ENCODE data around the gene EPHB1. TPM values are rescaled to one million over a fixed set of nuclear protein-coding genes. Genes with fewer than 3 reads are reported as not detected.

EPHB1 gene
- polyA plus RNA-seq, 1 of the 3 experiments (the other 2 are of a cell fraction): 1.2 TPM

DNA sequence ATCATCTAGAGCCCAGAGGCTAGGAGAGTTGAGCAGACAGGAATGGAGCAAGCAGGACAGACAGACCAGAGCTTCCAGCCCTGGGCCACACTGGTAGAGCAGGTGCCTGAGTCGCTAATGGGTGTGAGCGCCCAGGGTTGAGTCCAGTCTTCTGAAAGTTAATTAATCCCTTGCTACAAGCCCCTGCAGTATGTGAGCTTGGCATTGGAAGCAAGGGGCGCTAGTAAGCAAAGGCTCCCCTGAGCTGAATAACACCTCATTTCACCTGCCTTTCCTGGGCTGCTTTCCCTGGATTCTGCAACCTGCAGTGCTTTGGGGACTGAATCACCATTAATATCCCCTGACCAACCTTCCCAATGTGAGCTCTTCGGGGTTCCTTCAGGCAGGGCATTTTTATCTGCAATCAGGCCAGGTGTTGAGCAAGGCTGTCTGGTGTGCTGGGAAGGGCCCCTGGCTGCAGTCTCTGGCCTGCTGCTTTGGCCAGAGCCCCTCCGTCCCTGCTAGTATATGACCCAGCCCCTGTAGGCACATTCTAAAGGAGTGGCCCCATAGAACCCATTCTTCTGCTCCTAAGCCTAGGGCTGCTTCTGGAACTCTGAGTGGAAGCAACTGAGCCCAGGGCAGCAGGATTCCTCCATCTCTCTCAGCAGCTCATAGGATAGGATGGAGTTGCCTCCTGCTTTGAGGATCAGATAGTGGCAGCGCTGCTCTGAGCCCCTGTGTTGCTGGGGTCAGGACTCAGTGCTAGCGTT lies 45.1 kb upstream of the EPHB1 start (continued):
- TF ChIP-seq FOXJ3 (CRISPR knock-in tag; IDR thresholded peaks at IDR 0.05) (no peak), ELF1 (IDR thresholded peaks at IDR 0.05) (no peak), JUND (IDR thresholded peaks at IDR 0.05) (no peak), FOSL2 (IDR thresholded peaks at IDR 0.05; ENCODE audit: borderline replicate concordance, low read depth) (no peak)

DNA sequence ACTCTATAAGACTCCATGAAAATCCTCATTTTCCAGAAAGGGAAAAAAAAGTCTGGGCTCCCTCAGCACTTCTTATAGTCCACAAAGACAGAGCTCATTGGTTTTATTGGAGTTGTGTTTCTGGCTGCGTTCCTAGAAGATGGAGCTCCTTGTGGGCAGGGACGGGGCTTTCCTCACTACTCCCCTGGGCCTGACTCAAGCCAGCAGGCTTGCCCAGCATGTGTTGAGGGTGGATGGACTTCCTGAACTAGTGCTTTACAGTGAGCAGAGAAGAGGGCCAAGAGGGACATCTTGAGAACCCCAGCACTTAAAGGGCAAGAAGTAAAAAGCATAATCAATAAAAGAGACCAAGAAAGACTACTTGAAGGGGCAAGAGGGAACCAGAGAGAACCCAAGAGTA lies 43.2 kb upstream of the EPHB1 start:
- no peaks in the 10 kb centered on the region for H3K36me3 ChIP-seq (replicated peaks in 1 of 2; ENCODE audit: control insufficient read depth in 1 of 2, insufficient read depth in 2 of 2, low read length in 1 of 2)
- POLR2A ChIA-PET: no interaction called here
- 69% methylated on average over 2 of the region's 2 CpGs for WGBS (ENCODE audit: low lambda C conversion rate)
- H3K4me2 ChIP-seq: no peak overlapping the region
- no peak overlapping the region for H3K27ac ChIP-seq (ENCODE audit: low read depth in 2 of 2, low read length in 1 of 2)
- H4K20me1 ChIP-seq (ENCODE audit: insufficient read depth): no peaks in the 10 kb centered on the region
- H3K27me3 ChIP-seq (ENCODE audit: insufficient read depth): no peaks in the 10 kb centered on the region
- no peak overlapping the region for H2AFZ ChIP-seq (ENCODE audit: low read depth)
- H3K9ac ChIP-seq: no peak overlapping the region
- H3K9me3 ChIP-seq: no peaks in the 10 kb centered on the region
- peaks cover 0 to 16% of the 10 kb centered on the region in 2 experiments; a peak in 2 of 4 replicates for H3K4me1 ChIP-seq (ENCODE audit: control insufficient read depth in 1 of 2, insufficient read depth in 2 of 2, low read depth in 1 of 2, low read length in 1 of 2)
- no peak for DNase-seq
- CTCF ChIA-PET: interaction anchor here (1.3 kb wide), 1 partner anchor 151 kb away, joined by 4 read pairs; no protein-coding TSS in a partner anchor
- no peaks in the 10 kb centered on the region for H3K79me2 ChIP-seq (ENCODE audit: insufficient read depth)
- no peaks in the 10 kb centered on the region for H3F3A ChIP-seq (replicated peaks; ENCODE audit: insufficient read depth)
- H3K9me2 ChIP-seq: no peaks in the 10 kb centered on the region
- TF ChIP-seq RXRA (IDR thresholded peaks at IDR 0.05; ENCODE audit: borderline replicate concordance, low read depth) (no peak), RCOR1 (IDR thresholded peaks at IDR 0.05; ENCODE audit: low read length) (no peak), POLR2AphosphoS5 (IDR thresholded peaks at IDR 0.05; ENCODE audit: low read depth, low read length) (no peak), MAX (IDR thresholded peaks at IDR 0.05; ENCODE audit: low read depth) (no peak), MXI1 (IDR thresholded peaks at IDR 0.05; ENCODE audit: low read depth, low read length) (no peak), GATA2 (CRISPR knock-in tag; IDR thresholded peaks at IDR 0.05) (no peak), CTCF (IDR thresholded peaks at IDR 0.05) (no peak), GABPA (IDR thresholded peaks at IDR 0.05; ENCODE audit: low read depth) (no peak)
- TF ChIP-seq, protein P1, sequence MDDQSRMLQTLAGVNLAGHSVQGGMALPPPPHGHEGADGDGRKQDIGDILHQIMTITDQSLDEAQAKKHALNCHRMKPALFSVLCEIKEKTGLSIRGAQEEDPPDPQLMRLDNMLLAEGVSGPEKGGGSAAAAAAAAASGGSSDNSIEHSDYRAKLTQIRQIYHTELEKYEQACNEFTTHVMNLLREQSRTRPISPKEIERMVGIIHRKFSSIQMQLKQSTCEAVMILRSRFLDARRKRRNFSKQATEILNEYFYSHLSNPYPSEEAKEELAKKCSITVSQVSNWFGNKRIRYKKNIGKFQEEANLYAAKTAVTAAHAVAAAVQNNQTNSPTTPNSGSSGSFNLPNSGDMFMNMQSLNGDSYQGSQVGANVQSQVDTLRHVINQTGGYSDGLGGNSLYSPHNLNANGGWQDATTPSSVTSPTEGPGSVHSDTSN (IDR thresholded peaks at IDR 0.05): no peak
- TF ChIP-seq, protein P2, sequence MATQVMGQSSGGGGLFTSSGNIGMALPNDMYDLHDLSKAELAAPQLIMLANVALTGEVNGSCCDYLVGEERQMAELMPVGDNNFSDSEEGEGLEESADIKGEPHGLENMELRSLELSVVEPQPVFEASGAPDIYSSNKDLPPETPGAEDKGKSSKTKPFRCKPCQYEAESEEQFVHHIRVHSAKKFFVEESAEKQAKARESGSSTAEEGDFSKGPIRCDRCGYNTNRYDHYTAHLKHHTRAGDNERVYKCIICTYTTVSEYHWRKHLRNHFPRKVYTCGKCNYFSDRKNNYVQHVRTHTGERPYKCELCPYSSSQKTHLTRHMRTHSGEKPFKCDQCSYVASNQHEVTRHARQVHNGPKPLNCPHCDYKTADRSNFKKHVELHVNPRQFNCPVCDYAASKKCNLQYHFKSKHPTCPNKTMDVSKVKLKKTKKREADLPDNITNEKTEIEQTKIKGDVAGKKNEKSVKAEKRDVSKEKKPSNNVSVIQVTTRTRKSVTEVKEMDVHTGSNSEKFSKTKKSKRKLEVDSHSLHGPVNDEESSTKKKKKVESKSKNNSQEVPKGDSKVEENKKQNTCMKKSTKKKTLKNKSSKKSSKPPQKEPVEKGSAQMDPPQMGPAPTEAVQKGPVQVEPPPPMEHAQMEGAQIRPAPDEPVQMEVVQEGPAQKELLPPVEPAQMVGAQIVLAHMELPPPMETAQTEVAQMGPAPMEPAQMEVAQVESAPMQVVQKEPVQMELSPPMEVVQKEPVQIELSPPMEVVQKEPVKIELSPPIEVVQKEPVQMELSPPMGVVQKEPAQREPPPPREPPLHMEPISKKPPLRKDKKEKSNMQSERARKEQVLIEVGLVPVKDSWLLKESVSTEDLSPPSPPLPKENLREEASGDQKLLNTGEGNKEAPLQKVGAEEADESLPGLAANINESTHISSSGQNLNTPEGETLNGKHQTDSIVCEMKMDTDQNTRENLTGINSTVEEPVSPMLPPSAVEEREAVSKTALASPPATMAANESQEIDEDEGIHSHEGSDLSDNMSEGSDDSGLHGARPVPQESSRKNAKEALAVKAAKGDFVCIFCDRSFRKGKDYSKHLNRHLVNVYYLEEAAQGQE (IDR thresholded peaks at IDR 0.05; ENCODE audit: low read depth, low read length): no peak
- H3K4me3 ChIP-seq (ENCODE audit: low read depth in 2 of 2, low read length in 1 of 2): no peak overlapping the region
